SK-N-MC (cell line): ENCODE data around the gene CTNNBIP1.

Experiments used
- EZH2 ChIP-seq: fragments of 200-600 bp; sonication (generic); IDR thresholded peaks from one replicate; pipeline ENCODE4 v1.6.1; 2017; ENCODE audit warnings: antibody characterized with exemption
- POLR2AphosphoS5 ChIP-seq: IDR thresholded peaks from 2 replicates; pipeline ENCODE4 v1.6.1; 2012; ENCODE audit warnings: mild to moderate bottlenecking, low read depth, low read length, borderline replicate concordance

GRCh38 chr1:9910423-9911178 lies 532 bp upstream of the CTNNBIP1 start:
- TF ChIP-seq EZH2 (no peak), POLR2AphosphoS5 (peak; percentile 76)
